HepG2 (cell line): ENCODE data around the gene STAT5A. TPM values are rescaled to one million over a fixed set of nuclear protein-coding genes. Genes with fewer than 3 reads are reported as not detected.

Experiments used
- AHR ChIP-seq: IDR thresholded peaks from 2 replicates; pipeline ENCODE4 v1.6.1; 2018; ENCODE audit warnings: missing genetic modification reagents, missing compliant biosample characterization
- PHF20 ChIP-seq: sonication (generic); formaldehyde crosslinking; IDR thresholded peaks from 2 replicates; pipeline ENCODE4 v1.5.0; 2020; ENCODE audit warnings: mild to moderate bottlenecking, missing genetic modification reagents
- SMAD9 ChIP-seq: sonication (generic); formaldehyde crosslinking; IDR thresholded peaks from 2 replicates; pipeline ENCODE4 v1.5.1; 2020; ENCODE audit warnings: mild to moderate bottlenecking, missing genetic modification reagents
- SNAI1 ChIP-seq: sonication (generic); formaldehyde crosslinking; IDR thresholded peaks from 2 replicates; pipeline ENCODE4 v1.5.0; 2020; ENCODE audit warnings: mild to moderate bottlenecking, missing genetic modification reagents, borderline replicate concordance
- SRSF9 ChIP-seq: fragments of 200-400 bp; formaldehyde crosslinking; IDR thresholded peaks from 2 replicates; pipeline ENCODE4 v1.6.1; 2018; ENCODE audit warnings: borderline replicate concordance, mild to moderate bottlenecking, low read depth, low read length; ENCODE audit not compliant: insufficient read depth, poor library complexity, severe bottlenecking
- TFAP4 ChIP-seq: sonication (generic); IDR thresholded peaks from 2 replicates; pipeline ENCODE4 v1.6.1; 2016; ENCODE audit warnings: low read depth, borderline replicate concordance
- ZBTB7A ChIP-seq: sonication (generic); formaldehyde crosslinking; IDR thresholded peaks from 2 replicates; pipeline ENCODE4 v1.8.0; 2022; ENCODE audit warnings: mild to moderate bottlenecking, missing genetic modification reagents
- ZFX ChIP-seq: sonication (generic); formaldehyde crosslinking; IDR thresholded peaks from 2 replicates; pipeline ENCODE4 v1.4.0; 2020; ENCODE audit warnings: mild to moderate bottlenecking, low read depth, missing genetic modification reagents, moderate library complexity
- ZNF574 ChIP-seq: sonication (generic); formaldehyde crosslinking; IDR thresholded peaks from 2 replicates; pipeline ENCODE4 v1.4.0; 2020; ENCODE audit warnings: missing genetic modification reagents
- ZNF883 ChIP-seq: sonication (generic); formaldehyde crosslinking; IDR thresholded peaks from 2 replicates; pipeline ENCODE4 v1.5.1; 2020; ENCODE audit warnings: mild to moderate bottlenecking, missing genetic modification reagents; ENCODE audit errors: not compliant biosample characterization
- polyA plus RNA-seq, 8 experiments: library from polyadenylated mRNA; depleted of rRNA in 3 of 8; stranded (reverse) in 7 of 8; unstranded in 1 of 8; fragments of >200 nt; fragmentation: Illumina TruSeq in 4 of 8; extraction: Trizol in 4 of 8; gene quantifications; 2 replicates each; pipeline versions ENCODE4 v1.2.1 to v1.2.3, GENCODE V29; 2011 to 2016; ENCODE audit warnings: low read depth in 4 of 8, missing spikeins in 1 of 8, mixed read lengths in 1 of 8; ENCODE audit not compliant: insufficient read depth in 1 of 8
- total RNA-seq, 5 experiments: library from RNA; depleted of rRNA; stranded (reverse); fragments of >200 nt; fragmentation: Illumina TruSeq; extraction: Trizol; gene quantifications; 2 replicates each; pipeline ENCODE4 v1.2.3, GENCODE V29; 2016; ENCODE audit warnings: low read depth in 1 of 5
- TF ChIP-seq, protein P1 (sequence below): IDR thresholded peaks from 2 replicates; pipeline ENCODE4 v1.6.1; 2016; ENCODE audit warnings: low read depth, missing genetic modification reagents, missing compliant biosample characterization
- TF ChIP-seq, protein P2 (sequence below): sonication (generic); formaldehyde crosslinking; IDR thresholded peaks from 2 replicates; pipeline ENCODE4 v1.4.0; 2020; ENCODE audit warnings: missing genetic modification reagents, borderline replicate concordance
- TF ChIP-seq, protein P3 (sequence below): sonication (generic); formaldehyde crosslinking; IDR thresholded peaks from 2 replicates; pipeline ENCODE4 v1.8.0; 2022; ENCODE audit warnings: missing genetic modification reagents, mild to moderate bottlenecking, inconsistent platforms, borderline replicate concordance

STAT5A gene
- total and polyA plus RNA-seq, 2 of the 13 experiments (the other 11 are each of a cell fraction or from before 2014, with no cell fraction given), result 1.4 to 4.1 TPM

GRCh38 chr17:42248351-42249179, 39.7 kb upstream of the STAT5A start (continued):
- TF ChIP-seq, protein P1, sequence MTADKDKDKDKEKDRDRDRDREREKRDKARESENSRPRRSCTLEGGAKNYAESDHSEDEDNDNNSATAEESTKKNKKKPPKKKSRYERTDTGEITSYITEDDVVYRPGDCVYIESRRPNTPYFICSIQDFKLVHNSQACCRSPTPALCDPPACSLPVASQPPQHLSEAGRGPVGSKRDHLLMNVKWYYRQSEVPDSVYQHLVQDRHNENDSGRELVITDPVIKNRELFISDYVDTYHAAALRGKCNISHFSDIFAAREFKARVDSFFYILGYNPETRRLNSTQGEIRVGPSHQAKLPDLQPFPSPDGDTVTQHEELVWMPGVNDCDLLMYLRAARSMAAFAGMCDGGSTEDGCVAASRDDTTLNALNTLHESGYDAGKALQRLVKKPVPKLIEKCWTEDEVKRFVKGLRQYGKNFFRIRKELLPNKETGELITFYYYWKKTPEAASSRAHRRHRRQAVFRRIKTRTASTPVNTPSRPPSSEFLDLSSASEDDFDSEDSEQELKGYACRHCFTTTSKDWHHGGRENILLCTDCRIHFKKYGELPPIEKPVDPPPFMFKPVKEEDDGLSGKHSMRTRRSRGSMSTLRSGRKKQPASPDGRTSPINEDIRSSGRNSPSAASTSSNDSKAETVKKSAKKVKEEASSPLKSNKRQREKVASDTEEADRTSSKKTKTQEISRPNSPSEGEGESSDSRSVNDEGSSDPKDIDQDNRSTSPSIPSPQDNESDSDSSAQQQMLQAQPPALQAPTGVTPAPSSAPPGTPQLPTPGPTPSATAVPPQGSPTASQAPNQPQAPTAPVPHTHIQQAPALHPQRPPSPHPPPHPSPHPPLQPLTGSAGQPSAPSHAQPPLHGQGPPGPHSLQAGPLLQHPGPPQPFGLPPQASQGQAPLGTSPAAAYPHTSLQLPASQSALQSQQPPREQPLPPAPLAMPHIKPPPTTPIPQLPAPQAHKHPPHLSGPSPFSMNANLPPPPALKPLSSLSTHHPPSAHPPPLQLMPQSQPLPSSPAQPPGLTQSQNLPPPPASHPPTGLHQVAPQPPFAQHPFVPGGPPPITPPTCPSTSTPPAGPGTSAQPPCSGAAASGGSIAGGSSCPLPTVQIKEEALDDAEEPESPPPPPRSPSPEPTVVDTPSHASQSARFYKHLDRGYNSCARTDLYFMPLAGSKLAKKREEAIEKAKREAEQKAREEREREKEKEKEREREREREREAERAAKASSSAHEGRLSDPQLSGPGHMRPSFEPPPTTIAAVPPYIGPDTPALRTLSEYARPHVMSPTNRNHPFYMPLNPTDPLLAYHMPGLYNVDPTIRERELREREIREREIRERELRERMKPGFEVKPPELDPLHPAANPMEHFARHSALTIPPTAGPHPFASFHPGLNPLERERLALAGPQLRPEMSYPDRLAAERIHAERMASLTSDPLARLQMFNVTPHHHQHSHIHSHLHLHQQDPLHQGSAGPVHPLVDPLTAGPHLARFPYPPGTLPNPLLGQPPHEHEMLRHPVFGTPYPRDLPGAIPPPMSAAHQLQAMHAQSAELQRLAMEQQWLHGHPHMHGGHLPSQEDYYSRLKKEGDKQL, result 0 out of 2 replicates have a peak, but pooled peaks have one; percentile 37
- TF ChIP-seq SNAI1 (CRISPR knock-in tag), result no peak
- 0 out of 2 replicates have a peak, but pooled peaks have one; percentile 46 for TF ChIP-seq TFAP4
- TF ChIP-seq SRSF9, result no peak
- TF ChIP-seq SMAD9 (CRISPR knock-in tag), result no peak
- TF ChIP-seq AHR (CRISPR knock-in tag), result no peak
- TF ChIP-seq, protein P2, sequence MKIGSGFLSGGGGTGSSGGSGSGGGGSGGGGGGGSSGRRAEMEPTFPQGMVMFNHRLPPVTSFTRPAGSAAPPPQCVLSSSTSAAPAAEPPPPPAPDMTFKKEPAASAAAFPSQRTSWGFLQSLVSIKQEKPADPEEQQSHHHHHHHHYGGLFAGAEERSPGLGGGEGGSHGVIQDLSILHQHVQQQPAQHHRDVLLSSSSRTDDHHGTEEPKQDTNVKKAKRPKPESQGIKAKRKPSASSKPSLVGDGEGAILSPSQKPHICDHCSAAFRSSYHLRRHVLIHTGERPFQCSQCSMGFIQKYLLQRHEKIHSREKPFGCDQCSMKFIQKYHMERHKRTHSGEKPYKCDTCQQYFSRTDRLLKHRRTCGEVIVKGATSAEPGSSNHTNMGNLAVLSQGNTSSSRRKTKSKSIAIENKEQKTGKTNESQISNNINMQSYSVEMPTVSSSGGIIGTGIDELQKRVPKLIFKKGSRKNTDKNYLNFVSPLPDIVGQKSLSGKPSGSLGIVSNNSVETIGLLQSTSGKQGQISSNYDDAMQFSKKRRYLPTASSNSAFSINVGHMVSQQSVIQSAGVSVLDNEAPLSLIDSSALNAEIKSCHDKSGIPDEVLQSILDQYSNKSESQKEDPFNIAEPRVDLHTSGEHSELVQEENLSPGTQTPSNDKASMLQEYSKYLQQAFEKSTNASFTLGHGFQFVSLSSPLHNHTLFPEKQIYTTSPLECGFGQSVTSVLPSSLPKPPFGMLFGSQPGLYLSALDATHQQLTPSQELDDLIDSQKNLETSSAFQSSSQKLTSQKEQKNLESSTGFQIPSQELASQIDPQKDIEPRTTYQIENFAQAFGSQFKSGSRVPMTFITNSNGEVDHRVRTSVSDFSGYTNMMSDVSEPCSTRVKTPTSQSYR (CRISPR knock-in tag), result peak; percentile 7; the same call in 1 of the 2 replicates
- TF ChIP-seq ZNF883 (CRISPR knock-in tag), result no peak
- peak; percentile 58; the same call in 1 of the 2 replicates for TF ChIP-seq ZFX
- TF ChIP-seq ZBTB7A (CRISPR knock-in tag), result no peak
- TF ChIP-seq, protein P3, sequence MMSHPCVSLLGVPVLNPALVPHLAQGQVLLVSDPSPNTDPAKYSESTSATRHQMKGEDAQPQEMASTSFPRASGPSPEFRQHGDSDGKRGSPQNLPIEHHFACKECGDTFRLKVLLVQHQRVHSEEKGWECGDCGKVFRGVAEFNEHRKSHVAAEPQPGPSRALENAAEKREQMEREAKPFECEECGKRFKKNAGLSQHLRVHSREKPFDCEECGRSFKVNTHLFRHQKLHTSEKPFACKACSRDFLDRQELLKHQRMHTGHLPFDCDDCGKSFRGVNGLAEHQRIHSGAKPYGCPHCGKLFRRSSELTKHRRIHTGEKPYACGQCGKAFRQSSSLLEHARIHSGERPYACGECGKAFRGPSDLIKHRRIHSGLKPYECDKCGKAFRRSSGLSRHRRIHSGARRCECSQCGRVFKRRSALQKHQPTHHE (CRISPR knock-in tag), result no peak; the same call in 1 of the 2 replicates
- TF ChIP-seq ZNF574 (CRISPR knock-in tag), result peak; percentile 71; the same call in 1 of the 2 replicates
- TF ChIP-seq PHF20 (CRISPR knock-in tag), result peak; percentile 73; the same call in 1 of the 2 replicates
